GM18861 (cell line): ENCODE measurements around the gene STK35.

ENCODE experiments used
- ATAC-seq: cut with Tn5 transposase; IDR thresholded peaks from one replicate; pipeline ENCODE4 v1.9.1; 2021; ENCODE audit not compliant: unreplicated experiment

STK35 gene

DNA sequence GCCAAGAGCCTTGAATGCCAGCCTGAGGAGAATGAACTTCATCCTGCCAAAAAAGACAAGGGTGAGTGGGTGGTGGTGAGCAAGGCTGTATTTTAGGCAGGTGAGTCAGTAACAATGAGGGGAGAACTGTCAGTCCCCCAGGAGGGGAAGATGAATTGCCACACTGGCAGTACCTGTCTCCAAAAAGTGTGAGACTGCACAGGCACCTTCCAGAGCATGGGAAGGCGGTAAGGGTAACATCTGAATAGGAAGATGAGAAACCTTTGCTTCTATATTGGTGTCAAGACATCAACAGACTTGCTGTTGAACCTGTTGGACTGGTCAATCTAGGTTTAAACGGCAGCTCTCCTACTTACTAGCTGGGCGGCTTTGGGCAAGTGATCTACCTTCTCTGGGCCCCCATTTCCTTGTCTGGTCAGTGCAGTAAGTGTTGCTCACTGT, 30.9 kb downstream of the STK35 start:
- no peak for ATAC-seq

DNA sequence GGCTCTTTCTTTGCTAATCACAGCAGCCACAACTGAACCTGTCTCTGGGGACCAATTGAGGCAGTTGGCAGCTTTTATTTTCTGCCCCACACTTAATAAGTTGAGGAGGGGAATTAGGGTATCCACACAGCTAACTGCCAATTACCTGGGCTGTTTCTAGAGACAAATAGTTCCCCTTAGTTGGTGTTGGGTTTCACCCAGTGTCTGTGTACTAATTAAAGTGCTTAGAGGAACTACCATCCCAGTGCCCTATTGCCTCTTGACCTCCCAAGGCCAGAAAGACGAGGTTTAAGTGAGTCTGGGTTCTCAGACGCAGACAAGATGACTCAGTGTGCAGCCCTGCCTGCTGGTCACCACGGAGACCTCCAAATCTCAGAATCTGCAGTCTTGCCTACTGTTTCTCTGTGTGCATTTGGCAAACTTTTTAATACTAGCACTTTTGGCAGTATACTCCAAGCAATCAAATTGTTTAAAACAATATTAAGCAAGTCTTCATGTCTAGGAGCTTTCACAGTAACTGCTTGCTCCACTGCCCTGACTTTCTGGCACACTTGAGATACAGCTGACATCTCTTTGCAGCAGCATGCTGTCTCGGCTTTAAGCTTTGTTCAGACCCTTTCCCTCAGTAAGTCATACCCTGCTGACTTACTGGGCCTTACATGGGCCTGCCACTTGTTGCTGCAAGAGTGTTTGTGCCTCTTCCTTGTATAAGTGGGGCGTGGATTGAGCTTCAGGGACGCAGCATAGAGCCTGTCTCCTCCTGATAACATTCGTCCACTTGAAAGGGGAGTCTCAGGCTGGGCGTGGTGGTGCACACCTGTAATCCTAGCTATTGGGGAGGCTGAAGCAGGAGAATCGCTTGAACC, 31.9 kb downstream of the STK35 start:
- ATAC-seq = no peak

DNA sequence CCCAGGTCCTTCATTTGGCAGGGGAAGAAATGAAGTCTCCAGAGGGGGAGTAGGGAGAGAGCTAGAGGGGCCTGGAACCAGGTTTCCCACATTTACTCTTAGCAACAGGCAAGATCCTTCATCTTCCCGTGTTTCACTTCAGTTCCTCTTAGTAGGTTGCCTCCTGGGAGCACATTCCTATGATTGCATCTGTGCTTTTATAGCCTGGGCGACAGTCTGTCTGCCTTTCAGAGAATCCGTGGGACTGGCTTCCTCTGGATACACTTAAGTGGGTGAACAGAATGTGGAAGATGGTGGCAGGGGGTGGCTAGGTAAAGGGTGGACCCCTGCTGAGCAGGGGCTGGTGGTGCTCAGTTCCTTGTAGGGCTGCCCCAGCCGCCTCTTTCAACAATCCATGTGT, 33.4 kb downstream of the STK35 start:
- ATAC-seq = no peak

DNA sequence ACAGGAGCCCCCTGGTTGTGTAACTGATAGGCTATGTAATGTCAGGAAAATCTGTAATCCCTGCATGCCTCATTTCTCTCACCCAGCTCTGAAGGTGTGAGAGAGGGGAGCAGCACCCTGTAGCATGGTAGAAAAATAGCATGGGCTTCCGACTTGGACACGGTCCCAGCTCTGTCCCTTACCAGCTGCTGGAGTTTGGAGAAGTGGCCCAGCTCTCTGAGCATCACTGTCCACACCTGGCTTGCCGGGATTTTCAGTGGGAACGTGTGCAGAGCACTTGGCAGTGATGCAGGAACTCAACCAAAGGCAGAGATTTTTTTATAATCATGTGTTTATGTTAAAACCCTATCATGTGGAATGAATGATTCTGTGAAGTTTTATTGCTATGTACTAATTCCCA, 34.6 kb downstream of the STK35 start:
- no peak for ATAC-seq

DNA sequence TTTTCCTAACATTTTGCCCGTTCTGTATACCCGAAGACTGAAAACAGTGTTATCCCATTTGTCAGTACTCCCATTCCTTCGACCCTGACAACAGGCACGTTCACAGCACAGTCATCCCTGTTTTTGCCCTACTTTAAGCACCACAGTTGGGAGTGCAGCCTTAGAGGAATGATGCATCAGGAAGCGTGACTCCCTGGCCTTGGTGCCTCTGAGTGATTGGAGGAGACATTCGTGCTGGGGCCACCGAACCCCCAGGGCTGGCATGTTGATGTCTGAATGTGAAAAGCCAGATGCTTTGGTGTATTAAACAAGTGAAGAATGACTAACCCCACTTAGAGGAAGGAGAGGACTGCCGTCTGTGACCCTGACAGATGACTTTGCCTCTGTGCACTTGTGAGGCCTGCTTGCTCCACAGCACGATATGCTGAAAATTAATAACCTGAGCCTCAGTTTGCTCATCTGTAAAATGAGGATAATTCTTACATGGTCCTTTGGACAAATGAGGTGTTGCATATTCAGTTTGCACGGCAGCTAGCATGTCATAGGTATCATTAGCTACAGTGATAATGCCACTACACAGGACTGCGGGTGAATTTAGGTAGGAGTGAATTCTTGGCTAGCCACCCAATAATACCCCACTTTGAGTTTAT, 36.0 kb downstream of the STK35 start:
- ATAC-seq = no peak

DNA sequence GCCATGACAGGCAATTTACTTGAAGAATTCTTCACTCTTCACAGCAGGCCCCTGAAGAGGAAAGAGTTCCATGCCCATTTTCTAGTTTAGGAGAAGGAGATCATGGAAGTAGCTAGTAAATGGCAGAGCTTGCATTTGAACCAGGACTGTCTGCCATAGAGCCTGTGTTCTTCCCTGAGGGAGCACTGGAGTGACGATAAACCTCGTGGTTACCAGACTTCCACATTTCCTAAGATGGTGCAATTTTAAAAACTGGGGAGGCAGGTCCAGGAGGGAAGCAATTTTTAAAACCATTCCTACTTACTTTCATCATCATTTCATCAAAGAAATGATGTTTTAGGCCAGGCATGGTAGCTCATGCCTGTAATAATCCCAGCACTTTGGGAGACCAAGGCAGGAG, 36.8 kb downstream of the STK35 start:
- ATAC-seq = no peak

DNA sequence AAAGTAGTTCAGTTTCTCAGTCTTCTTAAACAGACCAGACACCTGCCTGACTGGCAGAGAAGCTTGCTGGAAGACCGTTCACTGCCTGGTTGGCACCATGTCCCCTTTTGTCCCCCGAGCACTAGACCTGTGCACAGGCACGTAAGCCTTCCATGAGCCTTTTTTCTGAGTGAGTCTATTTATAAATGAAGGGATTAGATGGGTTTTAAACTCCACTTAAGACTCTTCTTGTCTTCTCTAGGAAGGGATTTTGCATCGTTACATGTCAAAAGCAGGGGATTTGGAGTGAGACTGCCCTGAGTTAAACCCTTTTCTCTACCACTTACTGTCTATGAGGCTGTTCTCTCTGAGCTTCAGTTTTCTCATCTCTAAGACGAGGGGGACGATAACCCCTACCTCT, 37.6 kb downstream of the STK35 start:
- no peak for ATAC-seq

DNA sequence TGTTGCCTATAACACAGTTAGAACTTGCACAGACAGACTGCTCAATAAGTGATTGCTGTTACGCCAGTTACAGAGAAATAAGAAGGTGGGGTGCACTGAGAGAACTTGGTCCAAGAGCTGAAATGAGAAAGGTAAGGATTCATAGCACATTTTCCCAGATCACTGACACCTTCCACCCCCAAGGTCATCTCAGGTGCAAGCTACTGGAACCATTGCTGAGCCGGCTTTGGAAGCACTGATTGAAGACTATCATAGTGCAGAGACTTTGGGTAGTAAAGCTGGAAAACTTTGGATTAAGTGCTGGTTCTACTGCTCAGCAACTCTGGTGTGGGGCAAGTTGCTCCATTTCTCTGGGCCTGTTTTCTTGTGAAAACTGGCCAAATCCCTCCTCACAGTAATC, 38.1 kb downstream of the STK35 start:
- ATAC-seq = no peak

DNA sequence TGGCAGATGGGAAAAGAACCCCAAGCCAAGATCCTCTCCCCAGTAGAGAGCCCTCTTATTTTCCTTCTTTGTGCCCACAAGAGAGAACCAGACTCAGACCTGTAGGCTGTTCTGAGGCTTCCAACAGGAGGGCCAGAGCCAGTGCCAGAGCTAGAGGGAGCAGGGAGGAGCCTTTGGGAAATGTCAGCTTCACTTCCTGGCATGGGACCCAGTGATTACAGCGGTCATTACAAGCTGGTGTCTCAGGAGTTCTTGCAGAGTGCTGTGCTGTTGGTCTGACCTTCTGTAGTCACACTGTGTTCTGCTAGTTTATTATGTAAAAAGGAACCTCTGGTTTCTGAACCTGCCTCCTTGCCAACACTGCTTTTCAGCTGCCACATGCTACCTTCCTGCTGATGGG, 38.9 kb downstream of the STK35 start:
- ATAC-seq = no peak

DNA sequence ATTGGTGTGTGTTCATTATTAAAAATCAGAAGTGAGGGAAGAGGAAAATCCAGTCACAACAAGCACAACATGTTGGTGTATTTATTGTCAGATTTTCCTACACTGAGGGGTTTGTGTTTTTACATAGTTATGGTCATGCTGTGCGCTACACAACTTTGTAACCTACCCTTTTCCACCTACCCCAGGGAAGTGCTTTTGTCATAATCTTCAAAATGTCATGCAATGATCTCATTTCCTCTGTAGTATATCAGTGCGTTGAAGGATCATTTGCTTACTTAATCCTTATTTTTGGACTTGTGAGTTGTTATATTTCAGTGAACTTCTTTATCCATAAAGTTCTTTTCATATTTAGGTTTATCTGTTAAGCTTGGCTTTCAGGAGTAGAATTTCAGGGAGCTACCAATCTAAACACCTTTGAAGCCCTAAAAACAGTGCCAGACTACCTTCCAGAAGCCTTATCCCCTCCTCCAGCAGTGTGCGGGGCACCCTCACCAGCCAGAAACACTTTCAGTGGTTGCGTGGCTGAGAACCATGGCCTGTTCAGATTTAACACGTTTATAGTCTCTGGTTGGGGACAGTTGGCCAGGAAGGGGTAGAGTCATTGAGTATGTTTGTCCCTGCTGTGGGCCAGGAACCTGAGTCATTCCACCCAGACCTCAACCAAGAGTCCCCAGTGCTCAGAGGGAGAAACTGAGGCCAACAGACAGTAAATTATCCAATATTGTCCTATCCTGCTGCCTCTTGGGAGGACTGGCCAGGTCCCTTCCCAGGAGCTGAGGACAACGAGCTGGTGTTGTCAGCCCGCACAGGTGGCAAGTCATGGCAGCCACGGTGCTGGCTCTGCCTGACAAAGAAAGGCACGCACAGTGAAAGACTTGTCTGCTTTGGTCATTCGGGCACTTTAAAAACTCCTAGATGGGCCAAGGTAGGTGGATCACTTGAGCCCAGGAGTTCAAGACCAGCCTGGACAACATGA, 40.3 kb downstream of the STK35 start:
- ATAC-seq = no peak

DNA sequence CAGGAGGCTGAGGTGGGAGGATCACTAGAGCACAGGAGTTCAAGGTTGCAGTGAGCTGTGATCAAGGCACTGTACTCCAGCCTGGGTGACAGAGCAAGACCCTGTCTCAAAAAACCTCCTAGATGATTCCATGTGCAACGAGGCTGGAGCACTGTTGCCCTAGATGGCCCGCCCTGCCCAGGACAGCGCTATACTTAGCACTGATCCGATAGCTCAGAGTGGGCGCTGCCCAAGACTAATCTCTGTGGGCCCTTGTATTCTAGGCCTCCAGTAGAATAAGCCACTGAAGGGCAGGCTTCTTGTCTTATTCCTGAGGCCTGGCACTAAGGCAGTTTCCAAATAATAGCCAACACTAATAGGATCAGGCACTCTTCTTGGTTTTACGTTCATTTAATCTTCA, 41.0 kb downstream of the STK35 start:
- ATAC-seq = no peak

DNA sequence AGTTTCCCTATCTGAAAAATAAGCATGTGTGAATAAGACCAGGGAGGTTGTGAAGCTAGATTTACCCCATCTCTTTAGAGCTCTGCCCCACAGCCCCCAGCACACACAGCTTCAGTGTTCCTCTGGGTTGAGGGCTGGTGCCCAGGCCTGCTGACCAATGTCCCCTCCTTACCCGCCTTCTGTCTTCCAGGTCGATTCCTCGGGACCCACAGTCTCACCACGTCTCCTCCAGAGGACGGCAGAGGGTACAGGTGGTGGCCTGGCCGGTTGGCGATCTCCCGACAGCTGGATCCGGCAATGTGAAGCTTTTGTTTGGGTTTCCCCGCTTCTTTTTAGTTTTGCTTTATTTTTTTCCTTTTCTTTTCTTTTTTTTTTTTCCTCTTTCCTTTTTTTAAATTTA, 42.0 kb downstream of the STK35 start:
- no peak for ATAC-seq

DNA sequence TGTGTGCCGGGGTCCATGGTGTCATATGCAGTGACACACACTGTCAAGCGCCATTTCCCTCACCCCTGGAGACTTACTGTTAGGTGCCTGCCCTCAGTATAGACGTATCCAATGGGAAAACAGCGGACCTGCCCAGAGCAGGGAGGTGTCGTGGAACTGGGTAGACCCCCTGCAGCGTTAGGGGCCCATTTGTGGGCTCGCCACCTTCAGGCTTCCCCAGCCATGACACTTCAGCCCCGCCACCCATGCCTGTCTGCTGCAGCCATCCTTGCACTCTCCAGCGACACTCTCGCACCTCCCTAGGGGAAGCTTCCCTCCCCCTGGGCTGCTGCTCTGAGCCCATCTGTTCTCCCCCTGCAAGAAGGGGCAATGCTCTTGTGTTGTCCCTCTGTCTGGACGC, 43.2 kb downstream of the STK35 start:
- no peak for ATAC-seq

DNA sequence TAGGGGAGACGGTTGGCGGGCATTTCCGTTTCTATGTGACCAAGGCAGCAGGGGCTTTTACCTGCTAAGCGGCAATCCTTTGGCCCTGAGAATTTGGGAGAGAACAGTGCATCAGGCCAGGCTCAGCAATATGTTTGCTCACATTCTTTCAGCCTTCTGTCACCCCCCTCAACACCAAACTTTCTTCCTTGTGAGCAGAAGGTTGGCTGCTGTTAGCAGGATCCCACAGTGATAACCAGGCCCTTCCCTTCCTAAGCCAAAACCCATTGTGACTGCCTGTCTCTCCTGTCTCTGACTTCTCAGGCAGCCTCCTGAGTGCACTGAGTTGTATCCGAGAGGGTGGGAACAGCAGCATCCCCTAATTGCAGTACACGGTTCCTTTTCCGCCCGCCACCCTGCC, 43.7 kb downstream of the STK35 start:
- no peak for ATAC-seq

DNA sequence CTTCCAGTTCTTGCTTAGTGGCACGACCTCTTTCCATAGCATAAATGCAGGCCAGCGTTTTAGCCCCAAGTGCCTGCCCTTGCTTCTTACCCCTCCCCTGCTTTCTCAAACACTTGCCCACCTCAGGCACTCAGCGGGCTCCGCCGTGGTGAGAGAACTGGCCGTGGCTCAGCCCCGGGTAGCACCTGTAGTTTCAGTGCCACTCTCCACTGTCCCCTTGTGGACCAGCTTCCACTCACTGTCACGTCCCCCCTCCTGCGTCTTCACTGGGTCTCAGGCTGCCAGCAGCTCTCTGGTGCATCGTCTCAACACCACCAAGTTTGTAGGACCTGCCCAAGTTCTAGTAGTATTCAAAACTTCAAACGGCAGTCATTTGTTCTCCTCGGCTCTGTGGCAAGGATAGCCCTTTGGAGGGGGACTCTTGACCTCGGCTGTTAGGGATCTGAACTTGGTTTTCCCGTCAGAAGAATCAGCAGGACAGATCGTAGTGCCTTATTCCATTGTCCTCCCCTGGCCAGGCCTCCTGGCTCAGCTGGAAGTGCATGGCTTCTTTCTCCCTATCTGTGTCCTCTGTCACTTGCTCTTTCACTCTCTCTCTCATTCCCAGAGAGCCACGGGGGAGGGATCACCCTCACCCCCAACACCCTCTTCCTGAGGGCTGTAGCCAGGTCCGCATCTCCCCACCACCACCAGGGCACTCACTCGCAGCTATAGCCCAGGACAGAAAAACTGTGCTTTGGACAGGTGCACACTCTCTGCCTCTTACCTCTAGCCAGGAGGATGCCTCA, 44.6 kb downstream of the STK35 start:
- ATAC-seq = no peak

DNA sequence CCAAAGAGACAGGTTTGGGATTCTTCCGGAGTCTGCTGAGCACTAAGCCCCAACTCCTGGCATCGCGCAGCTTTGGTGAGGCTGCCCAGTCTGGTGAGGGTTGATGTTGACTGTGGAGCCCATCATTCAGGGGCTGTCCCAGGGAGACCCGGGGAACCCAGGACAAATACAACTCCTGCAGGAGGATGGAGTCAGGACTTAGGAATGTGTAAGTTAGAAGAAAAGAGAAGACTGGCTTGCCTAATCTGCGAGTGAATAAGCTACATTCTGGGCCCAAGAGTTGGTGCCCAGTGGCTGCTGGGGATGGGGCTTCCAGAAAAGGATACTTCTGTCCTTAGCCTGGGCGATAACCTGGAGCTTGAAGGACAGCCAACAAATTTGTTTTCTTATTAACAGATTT, 47.9 kb downstream of the STK35 start:
- ATAC-seq = no peak

DNA sequence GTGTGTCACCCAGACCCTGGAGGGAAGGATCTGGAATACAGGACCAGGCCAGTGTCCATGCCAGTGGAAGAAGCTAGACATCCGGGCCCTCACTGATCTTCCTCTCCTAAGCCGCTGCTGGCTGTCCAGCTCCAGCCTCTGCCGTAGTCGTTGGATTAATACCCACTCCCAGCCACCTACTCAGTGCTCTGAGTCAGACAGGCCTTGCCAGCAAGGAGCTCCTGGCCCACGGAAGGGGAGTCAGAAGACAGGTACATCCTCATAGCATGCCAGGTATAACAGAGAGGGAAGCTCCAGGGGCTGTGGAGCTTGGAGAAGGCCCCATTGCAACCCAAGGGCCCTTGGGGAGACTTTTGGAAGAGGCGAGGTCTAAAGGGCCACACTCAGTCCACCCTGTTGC, 49.0 kb downstream of the STK35 start:
- ATAC-seq = no peak

DNA sequence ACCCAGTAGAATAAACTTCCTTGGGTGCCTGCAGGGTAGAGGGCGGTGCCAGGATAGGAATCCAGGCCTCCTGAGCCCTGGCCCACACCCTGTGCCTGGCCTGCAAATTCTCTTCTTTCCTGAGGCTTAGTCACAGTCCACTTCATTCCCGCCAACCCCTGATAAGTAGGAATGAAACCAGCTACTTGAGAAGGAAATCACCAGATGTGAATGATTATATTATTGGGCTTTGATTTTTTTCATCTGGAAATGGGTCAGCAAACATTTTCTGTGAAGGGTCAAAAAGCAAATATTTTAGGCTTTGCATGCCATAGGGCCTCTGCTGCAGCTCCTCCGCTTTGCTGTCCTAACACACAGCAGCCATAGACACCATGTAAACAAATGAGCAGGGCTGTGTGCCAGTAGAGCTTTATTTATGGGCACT, 50.2 kb downstream of the STK35 start:
- ATAC-seq = no peak

DNA sequence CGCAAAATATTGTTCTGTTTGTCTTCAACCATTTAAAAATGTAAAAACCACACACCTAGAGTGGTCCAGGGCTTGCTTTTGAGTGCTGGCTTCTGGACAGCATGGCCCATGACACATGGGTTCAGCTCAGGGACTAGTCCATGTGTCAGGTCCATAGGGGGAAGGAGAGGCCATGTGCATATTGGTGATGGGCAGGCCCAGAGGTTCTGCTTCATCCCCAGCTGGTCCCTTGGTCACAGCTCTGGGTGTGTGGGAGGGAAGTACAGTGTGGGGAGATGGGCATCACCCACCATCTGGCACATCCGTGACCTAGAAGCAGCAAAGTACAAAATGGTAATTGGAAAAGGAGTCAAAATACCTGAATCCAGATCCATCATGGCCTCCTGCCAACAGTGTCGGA, 50.7 kb downstream of the STK35 start:
- ATAC-seq = no peak

DNA sequence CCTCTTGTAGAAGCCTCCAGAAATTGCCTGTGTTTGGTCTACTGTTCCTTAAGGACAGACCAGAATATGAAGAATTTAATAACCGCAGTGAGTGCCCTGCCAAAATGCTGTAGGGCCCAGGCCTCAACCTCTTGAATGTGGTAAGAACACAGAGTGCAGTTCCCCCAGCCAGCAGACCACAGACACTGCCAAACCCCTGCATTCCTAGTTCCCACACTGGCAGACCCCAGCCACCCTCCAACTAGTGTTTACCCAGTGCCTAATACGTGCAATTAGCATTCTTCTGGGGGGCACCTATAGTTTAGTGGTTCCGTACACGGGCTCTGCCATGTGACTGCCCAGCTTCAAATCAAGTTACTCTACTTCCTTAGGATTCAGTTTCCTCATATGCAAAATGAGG, 51.7 kb downstream of the STK35 start:
- ATAC-seq = no peak

DNA sequence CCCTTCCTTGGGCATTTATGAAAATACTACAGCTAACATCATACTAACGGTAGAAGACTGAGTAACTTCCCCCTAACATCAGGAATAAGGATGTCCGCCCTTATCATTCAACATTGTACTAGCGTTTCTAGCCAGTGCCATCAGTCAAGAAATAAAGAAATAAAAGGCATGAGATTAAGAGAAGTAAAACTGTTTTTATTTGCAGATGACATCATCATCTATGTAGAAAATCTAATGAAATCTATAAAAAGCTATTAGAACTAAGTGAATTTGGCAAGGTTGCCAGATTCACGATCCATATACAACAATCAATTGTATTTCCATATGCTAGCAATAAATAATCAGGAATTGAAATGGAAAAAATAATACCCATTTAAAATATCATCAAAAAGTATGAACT, 54.6 kb downstream of the STK35 start:
- no peak for ATAC-seq
